GM19324 (cell line): ENCODE data around the gene FLVCR2.

Source experiments
- ATAC-seq: cut with Tn5 transposase; IDR thresholded peaks from one replicate; pipeline ENCODE4 v1.9.1; 2021; ENCODE audit warnings: mild to moderate bottlenecking, moderate library complexity; ENCODE audit not compliant: unreplicated experiment, low FRiP score

FLVCR2 gene

DNA sequence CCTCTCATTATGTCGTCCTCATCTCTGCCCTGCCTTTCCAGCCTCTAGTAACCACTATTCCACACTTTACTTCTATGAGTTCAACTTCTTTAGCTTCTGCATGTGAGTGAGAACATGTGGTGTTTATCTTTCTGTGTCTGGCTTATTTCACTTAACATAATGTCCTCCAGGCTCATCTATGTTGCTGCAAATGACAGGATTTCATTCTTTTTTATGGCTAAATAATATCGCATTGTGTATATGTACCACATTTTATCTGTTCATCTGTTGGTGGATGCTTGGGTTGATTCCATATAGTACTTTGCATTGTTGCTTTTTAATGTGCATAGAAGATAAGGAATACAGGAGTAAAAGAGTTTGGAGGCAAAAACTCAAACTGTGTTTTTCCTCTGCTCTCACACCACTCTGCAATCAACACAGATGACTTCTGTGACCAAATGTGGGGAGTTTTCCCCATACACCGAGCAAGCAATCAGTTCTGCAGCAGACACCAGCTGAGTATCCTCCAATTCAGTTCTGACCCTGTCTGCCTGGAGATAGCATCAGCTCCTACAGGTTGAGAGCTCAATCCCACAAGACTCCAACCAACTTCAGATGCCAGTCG, 24.6 kb upstream of the FLVCR2 start:
- ATAC-seq: no peak

DNA sequence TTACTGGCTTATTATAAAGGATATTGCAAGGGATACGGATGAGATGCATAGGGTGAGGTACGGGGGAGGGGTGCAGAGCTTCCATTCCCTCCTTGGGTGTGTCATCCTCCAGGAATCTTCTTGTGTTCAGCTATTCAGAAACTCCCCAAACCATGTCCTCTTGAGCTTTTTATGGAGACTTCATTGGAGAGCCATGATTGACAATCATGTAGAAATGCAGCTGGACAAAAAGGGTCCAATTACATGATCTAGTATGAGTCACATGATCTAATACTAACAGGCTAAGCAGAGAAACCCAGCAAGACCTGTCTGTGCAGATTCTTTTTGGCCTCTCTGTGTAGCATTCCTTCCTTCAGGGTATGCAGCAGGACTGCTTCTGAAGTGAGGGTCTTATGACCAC, 23.9 kb upstream of the FLVCR2 start:
- no peak for ATAC-seq

DNA sequence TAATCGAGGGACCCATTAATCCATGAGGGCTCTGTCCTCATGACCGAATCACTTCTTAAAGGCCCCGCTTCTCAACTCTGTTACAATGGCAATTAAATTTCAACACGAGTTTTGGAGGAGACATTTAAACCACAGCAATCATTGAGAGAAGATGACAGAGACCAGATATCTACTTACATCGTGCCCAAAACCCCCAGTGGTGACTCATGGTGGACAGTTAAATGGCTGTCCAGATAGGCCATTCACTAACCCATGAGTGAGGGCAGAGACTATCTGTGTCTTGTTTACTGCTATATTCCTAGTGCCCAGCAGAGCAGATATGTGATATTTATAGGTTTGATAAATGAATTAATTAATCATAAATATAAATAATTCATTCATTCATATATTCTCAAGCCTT, 20.0 kb upstream of the FLVCR2 start:
- no peak for ATAC-seq

GRCh38 chr14:75559045-75559444, 19.4 kb upstream of the FLVCR2 start:
- no peak for ATAC-seq

GRCh38 chr14:75559451-75560222, 18.8 kb upstream of the FLVCR2 start:
- ATAC-seq: no peak

DNA sequence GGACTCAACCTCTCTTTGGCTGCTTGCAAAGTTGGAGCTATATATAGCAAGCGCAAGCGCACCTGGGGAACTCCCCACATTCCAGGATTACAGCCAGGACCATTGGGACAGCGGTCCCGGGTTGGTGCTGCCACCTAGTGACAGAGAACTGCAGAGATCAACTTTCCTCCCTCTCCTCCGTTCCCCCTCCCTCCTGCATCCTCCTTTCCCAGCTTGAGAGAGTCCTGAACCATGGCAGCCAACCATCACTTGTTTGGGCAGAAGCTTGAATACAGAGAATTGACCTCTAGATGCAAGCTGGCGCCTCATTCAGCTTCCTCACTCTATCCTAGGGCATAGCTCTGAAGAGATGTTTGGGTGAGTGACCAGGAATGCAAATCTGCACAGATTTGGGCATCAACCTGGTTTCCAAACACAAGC, 17.4 kb upstream of the FLVCR2 start:
- ATAC-seq: no peak

- no peak for ATAC-seq
Measured at GRCh38 chr14:75562089-75562488, 16.3 kb upstream of the FLVCR2 start.

- no peak for ATAC-seq
Measured at GRCh38 chr14:75562489-75562888, 15.9 kb upstream of the FLVCR2 start.

GRCh38 chr14:75563931-75564330, 14.5 kb upstream of the FLVCR2 start:
- no peak for ATAC-seq

- ATAC-seq: no peak
Measured at GRCh38 chr14:75565056-75565455, 13.4 kb upstream of the FLVCR2 start.

DNA sequence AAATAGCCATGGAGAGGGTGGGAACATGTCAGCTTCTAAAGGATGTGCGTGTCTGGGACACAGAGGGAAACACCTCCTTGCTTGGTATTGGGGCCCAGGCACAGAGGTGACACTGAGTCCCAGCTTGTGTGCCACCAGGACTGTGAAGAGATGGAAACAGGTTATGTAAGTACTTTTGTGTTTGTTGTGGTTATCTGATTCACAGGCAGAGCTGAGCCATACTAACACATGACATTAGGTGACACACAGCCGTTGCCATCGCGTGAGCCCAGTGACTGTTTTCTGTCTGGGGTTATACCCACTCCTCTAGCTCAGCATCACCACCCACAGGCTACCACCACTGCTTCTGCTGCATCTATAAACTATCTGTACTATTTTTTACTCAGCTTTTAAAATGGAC, 12.1 kb upstream of the FLVCR2 start:
- no peak for ATAC-seq

DNA sequence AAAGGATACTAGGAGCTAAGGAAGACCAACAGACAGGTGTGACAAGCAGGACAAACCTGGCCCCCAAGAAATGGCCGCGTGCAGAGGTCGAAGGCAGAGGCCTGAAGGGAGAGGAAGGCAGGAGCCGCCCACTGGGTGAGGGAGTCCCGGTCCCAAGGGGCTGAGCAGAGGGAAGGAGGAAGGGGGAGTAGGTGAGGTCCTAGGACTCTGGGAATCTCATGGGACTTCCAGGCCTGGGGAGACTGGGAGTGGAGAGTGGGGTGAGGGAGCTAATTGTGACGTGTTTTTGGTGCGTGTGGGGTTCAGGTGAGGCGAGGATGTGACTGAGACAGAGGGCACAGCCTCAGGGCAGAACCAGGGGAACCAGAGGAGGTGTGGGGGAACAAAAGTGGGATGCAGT, 11.7 kb upstream of the FLVCR2 start:
- no peak for ATAC-seq

DNA sequence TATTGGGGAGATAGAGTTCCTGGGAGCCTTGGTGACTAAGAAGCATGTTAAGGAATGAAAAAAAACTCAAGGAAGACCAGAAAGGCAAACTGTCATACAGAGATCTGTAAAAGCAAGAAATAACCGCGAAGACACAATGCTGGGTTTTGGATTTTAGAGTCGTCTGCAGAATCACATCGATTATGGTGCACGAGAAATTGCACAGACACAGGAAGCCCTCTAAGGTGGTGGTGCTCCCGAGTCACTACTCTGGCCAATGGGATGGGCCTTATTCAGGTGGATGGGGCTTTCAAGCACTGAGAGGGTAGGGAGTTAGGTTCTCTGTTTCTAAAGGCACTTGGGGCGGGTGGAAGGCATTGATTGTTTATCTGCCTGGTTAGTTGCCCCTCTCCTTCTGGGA, 10.3 kb upstream of the FLVCR2 start:
- no peak for ATAC-seq

DNA sequence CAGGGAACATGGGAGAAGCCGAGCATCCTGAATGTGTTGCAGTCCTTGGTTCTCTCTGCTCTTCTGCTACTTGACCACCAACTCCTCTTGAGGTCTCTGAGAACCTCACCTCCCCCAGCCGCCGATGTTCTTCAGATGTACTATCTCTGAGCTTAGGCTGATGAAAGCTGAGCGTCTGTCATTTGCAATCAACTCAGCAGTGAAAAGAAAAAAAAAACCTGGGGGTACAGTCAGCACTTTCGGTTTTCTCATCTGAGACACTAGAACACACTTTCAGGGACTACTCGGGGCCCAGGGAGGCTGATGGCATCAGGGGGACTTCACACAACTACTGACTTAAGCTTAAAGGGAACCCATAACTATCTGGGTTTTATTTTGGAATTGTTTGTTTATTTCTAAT, 9.6 kb upstream of the FLVCR2 start:
- ATAC-seq: no peak

GRCh38 chr14:75570797-75571196, 7.6 kb upstream of the FLVCR2 start:
- ATAC-seq: no peak

- no peak for ATAC-seq
Measured at GRCh38 chr14:75572104-75572503, 6.3 kb upstream of the FLVCR2 start.

GRCh38 chr14:75577090-75577489, 1.3 kb upstream of the FLVCR2 start:
- ATAC-seq: no peak

- ATAC-seq: peak; percentile 75
Measured at GRCh38 chr14:75577729-75578101, 705 bp upstream of the FLVCR2 start.

DNA sequence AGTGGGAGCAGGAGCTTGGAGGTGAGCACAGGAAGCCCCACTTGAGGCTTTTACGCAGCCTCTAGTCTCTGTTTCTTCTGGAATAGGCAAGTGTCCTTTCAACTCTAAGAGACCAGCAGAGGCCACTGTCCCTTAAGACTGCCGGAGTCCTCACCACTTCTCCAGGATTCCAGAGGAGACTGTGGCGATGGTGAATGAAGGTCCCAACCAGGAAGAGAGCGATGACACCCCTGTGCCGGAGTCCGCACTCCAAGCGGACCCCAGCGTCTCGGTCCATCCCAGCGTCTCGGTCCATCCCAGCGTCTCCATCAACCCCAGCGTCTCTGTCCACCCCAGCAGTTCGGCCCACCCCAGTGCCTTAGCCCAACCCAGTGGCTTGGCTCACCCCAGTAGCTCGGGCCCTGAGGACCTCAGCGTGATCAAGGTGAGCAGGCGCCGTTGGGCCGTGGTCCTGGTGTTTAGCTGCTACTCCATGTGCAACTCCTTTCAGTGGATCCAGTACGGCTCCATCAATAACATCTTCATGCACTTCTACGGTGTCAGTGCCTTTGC, 442 bp downstream of the FLVCR2 start:
- ATAC-seq: no peak

DNA sequence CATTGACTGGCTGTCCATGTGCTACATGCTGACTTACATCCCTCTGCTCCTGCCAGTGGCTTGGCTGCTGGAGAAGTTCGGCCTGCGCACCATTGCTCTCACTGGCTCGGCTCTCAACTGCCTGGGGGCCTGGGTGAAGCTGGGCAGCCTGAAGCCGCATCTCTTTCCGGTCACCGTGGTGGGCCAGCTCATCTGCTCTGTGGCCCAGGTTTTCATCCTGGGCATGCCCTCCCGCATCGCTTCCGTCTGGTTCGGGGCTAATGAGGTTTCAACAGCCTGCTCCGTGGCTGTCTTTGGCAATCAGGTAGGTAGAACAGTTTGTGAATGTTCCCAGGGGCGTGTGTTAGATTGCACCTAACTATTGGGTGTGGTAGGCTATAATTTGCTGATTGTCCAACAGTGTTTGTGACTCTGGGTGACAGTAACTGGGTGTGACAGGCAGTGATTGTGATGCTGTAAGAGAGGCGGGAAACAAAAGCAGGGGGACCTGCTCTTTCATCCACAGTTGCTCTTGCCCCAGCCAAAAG, 981 bp downstream of the FLVCR2 start:
- no peak for ATAC-seq

GRCh38 chr14:75579882-75580281, 1.5 kb downstream of the FLVCR2 start:
- ATAC-seq: no peak

DNA sequence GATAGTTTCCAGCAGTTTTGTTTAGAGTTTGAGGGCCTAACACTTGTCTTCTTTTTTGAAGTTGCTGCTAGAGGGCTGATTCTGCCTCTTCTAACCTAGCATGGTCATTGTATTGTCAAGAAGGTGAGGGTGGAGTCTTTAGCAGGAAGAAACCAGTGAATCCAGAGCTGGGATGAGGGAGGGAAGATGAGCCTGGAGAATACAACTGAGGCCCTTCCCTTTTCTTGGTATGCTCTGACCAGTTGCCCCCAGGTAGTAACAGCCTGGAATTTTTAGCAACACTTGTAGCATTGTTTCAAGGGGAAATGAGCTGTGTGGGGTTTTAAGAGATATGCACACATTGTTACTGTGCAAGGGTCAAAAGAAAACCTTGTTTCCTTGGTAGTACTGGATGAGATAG, 9.0 kb downstream of the FLVCR2 start:
- no peak for ATAC-seq
